Subcutaneous abdominal adipose tissue (tissue), 5 donors: ENCODE measurements around the gene UST.
"Not testable (repeated sequence)": the region's sequence is repeated elsewhere in the genome, so short reads cannot be mapped to it uniquely, and the experiment has no call there.

Source experiments
- H3K27ac ChIP-seq: one replicate; pipeline ENCODE4 v1.7.0; 2013; ENCODE audit warnings: low read depth, mild to moderate bottlenecking, inconsistent platforms, low read length, moderate library complexity
- H3K27me3 ChIP-seq, 5 donors: one replicate each; pipeline ENCODE4 v1.7.0; 2013; ENCODE audit warnings: low read length in 5 of 5, inconsistent platforms in 1 of 5; ENCODE audit not compliant: control insufficient read depth in 5 of 5, insufficient read depth in 4 of 5
- H3K36me3 ChIP-seq, 5 donors: one replicate each; pipeline ENCODE4 v1.7.0; 2013; ENCODE audit warnings: low read length in 5 of 5; ENCODE audit not compliant: control insufficient read depth in 5 of 5, insufficient read depth in 5 of 5
- H3K4me1 ChIP-seq, 5 donors: one replicate each; pipeline ENCODE4 v1.7.0; 2013; ENCODE audit warnings: low read length in 5 of 5, mild to moderate bottlenecking in 3 of 5, moderate library complexity in 1 of 5; ENCODE audit not compliant: control insufficient read depth in 5 of 5, insufficient read depth in 5 of 5
- H3K4me3 ChIP-seq, 5 donors: one replicate each; pipeline ENCODE4 v1.7.0; 2013; ENCODE audit warnings: low read length in 5 of 5, low read depth in 1 of 5
- H3K9ac ChIP-seq, 5 donors: one replicate each; pipeline ENCODE4 v1.7.0; 2013; ENCODE audit warnings: low read length in 5 of 5, mild to moderate bottlenecking in 4 of 5, moderate library complexity in 3 of 5
- H3K9me3 ChIP-seq, 5 donors: one replicate each; pipeline ENCODE4 v1.7.0; 2013; ENCODE audit warnings: low read length in 5 of 5; ENCODE audit not compliant: control insufficient read depth in 5 of 5
- donor health status: healthy.
- donor health status: healthy.
- donor health status: healthy.
- donor health status: healthy.
- donor health status: healthy.

Gene UST

GRCh38 chr6:148761527-148762011 is 14.7 kb downstream of the UST start:
- Histone ChIP-seq H3K36me3 (no peaks in the 10 kb centered on the region), H3K9me3 (no peaks in the 10 kb centered on the region), H3K4me3 (peak overlapping the region in 1 of 5 donors; percentile 32), H3K27ac (no peak overlapping the region), H3K27me3 (peaks cover 0 to 4% (median 0%) of the 10 kb centered on the region in 5 donors), H3K4me1 (peaks cover 0 to 23% (median 20%) of the 10 kb centered on the region in 5 donors), H3K9ac (no peak overlapping the region)

- H3K27me3 ChIP-seq = peaks cover 0 to 3% (median 0%) of the 10 kb centered on the region in 5 donors
- H3K9me3 ChIP-seq = no peaks in the 10 kb centered on the region
- no peaks in the 10 kb centered on the region for H3K36me3 ChIP-seq
- no peak overlapping the region for H3K27ac ChIP-seq
- H3K9ac ChIP-seq = no peak overlapping the region
- no peak overlapping the region for H3K4me3 ChIP-seq
- H3K4me1 ChIP-seq = peaks cover 0 to 23% (median 20%) of the 10 kb centered on the region in 5 donors
These were observed 15.4 kb downstream of the UST start for GRCh38 chr6:148762231-148762630.

- not testable (repeated sequence) for H3K9ac ChIP-seq, H3K9me3 ChIP-seq, H3K36me3 ChIP-seq, H3K4me3 ChIP-seq, H3K27ac ChIP-seq, H3K27me3 ChIP-seq
- peaks cover 0 to 20% (median 15%) of the 10 kb centered on the region in 5 donors for H3K4me1 ChIP-seq
These were observed 17.6 kb downstream of the UST start for GRCh38 chr6:148764259-148765020.

- no peaks in the 10 kb centered on the region for H3K9me3 ChIP-seq
- H3K4me3 ChIP-seq = no peak overlapping the region
- peaks cover 0 to 3% (median 0%) of the 10 kb centered on the region in 5 donors for H3K27me3 ChIP-seq
- no peaks in the 10 kb centered on the region for H3K36me3 ChIP-seq
- no peak overlapping the region for H3K27ac ChIP-seq
- H3K9ac ChIP-seq = no peak overlapping the region
- H3K4me1 ChIP-seq = peaks cover 0 to 9% (median 7%) of the 10 kb centered on the region in 5 donors
These were observed 19.3 kb downstream of the UST start for GRCh38 chr6:148765898-148766808.

- Histone ChIP-seq H3K36me3 (no peaks in the 10 kb centered on the region), H3K27me3 (peaks cover 0 to 3% (median 0%) of the 10 kb centered on the region in 5 donors), H3K9me3 (no peaks in the 10 kb centered on the region), H3K4me3 (no peak overlapping the region), H3K9ac (no peak overlapping the region), H3K4me1 (no peaks in the 10 kb centered on the region), H3K27ac (no peak overlapping the region)
These were observed 21.9 kb downstream of the UST start for GRCh38 chr6:148768646-148769270.

- Histone ChIP-seq H3K4me3 (no peak overlapping the region), H3K27me3 (peaks cover 0 to 3% (median 0%) of the 10 kb centered on the region in 5 donors), H3K9me3 (no peaks in the 10 kb centered on the region), H3K27ac (no peak overlapping the region), H3K9ac (no peak overlapping the region), H3K4me1 (no peaks in the 10 kb centered on the region), H3K36me3 (no peaks in the 10 kb centered on the region)
These were observed 22.6 kb downstream of the UST start for GRCh38 chr6:148769304-148769968.

GRCh38 chr6:148770408-148771211 is 23.8 kb downstream of the UST start:
- Histone ChIP-seq H3K9ac (no peak overlapping the region), H3K4me1 (no peaks in the 10 kb centered on the region), H3K27me3 (peaks cover 0 to 3% (median 0%) of the 10 kb centered on the region in 5 donors), H3K36me3 (no peaks in the 10 kb centered on the region), H3K27ac (no peak overlapping the region), H3K9me3 (no peaks in the 10 kb centered on the region), H3K4me3 (no peak overlapping the region)

GRCh38 chr6:148771212-148771601 is 24.4 kb downstream of the UST start:
- Histone ChIP-seq H3K4me3 (no peak overlapping the region), H3K9ac (no peak overlapping the region), H3K4me1 (no peaks in the 10 kb centered on the region), H3K27me3 (peaks cover 0 to 3% (median 0%) of the 10 kb centered on the region in 5 donors), H3K27ac (no peak overlapping the region), H3K9me3 (no peaks in the 10 kb centered on the region), H3K36me3 (no peaks in the 10 kb centered on the region)
